ENCODE measurements around the gene RFPL2.
"Not testable (repeated sequence)": the region's sequence is repeated elsewhere in the genome, so short reads cannot be mapped to it uniquely, and the experiment has no call there.

RFPL2 gene

DNA sequence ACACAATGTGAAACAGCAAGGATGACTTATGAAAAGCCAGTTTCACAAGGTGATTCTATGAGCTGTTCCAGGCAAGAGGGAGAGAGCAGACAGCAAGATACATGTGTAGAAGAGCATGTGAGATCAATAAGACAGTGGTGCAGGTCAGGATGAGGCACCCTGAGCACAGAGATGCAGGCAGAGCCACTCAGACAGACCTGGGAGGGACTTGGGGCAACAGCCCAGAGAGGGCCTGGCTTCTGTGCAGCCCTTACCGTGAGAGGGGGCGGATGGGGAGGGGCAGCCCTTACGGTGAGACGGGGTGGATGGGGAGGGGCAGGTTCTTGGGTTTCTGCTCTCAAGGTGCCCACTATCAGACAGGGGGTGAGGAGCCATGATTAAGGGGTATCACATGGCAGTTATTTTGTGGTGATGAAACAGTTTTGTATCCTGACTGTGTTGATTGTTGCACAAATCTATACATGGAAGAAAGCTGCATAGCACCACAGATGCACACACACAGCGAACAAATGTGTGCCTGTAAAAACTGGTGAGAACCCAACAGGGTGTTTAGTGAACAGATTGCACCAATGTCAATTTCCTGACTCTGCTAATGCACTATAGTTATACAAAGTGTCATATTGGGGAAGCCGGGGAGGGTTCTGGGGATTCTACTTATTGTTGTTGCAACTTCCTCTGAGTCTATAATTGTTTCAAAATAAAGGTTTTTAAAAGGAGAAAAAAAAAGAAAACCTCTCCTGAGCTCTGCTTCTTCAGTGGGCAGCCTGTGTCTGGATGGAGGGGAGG is 40.6 kb downstream of the RFPL2 start:
- DNase-seq: no peak

DNA sequence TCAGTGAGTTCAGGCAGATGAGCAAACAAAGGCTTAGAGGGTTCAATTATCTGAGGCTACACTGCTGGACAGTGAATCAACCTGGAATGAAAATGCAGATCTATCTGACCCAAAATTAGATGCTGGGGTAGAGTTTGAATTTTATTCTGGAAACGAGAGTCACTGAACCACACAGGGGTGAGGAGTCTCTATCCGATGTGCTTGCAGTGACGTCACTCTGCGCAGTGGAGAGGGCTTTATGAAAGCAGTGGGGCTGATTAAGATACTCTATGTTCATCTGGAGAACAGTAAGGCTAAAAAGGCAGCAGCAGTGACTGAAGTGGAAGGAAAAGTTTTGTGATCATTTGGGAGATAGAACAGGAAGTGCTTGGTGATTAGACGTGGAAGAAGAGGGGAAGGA is 44.5 kb downstream of the RFPL2 start:
- DNase-seq: not testable (repeated sequence)

DNA sequence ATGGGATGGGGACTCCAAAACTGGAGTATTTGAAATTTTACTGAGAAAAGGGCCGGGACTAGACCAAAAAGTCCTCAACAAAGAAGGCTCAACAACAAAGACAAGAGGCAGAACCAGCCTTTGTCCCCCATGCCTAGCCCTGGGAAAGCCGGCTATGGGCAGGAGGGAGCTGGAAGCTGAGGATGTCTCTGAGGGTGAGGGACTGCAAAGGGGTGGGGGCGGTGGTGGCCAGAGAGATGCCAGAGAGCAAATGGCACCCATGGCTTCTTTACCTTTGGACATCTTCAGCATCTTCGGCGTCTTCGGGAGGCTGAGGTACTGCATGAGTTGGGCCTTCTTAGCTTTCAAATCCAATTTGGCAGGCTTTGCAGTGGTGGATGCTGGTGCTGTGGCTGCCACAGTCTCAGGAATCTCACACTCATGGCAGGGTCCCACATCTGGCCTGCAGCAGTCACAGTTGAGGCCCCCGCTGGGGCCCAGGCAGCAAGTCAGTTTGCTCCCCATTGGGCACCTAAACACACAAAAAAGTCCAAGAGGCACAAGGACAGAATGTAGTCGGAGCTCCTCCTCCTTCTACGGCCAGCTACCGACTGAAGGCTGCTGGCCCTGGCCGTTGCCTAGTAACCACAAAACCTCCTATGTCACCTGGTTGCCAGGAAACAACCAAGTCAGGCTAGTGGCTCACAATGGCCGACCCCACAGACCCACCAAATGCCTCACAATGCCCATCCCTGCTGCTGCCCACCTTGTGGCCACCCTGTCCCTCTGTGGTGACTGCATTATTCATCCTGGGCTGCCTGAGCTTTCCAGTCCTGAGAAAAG is 46.0 kb downstream of the RFPL2 start, which contains the start of gene C22orf42:
TSS of gene C22orf42 (minus strand) at position 592 of the 822 bp plus-strand sequence. CDS start at position 504, 88 bp downstream.
- no peak for DNase-seq

DNA sequence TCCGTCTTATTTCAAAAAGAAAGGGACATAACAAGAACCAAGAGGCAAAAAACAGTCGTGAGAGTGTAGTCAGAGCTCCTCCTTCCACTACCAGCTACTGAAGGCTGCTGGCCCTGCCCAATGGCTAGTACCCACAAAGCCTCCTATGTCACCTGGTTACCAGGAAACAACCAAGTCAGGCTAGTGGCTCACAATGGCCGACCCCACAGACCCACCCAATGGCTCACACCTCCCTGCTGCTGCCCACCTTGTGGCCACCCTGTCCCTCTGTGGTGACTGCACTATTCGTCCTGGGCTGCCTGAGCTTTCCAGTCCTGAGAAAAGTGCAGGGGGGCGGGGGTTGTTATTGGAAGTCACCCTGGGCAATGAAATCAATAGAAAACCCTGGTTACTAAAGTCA is 47.2 kb downstream of the RFPL2 start:
- DNase-seq: not testable (repeated sequence)

DNA sequence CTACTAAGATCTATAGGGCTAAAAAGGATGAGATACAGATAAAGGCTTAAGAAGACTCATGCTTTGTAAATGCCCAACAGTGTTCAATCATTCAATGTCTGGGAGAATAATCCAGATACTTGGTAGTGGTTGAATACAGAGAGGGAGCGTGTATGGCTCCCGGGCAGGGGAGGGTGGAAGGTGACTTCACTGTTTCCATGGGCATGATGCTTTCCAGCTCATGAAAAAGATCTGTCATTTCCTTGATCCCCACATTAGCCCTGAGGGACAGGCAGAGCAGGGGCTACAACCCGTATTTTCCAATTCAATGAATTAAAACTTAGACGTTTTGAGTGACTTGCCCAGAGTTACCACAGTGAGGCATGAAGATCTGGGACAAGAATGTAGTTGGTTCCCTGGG is 50.1 kb downstream of the RFPL2 start:
- not testable (repeated sequence) for DNase-seq

DNA sequence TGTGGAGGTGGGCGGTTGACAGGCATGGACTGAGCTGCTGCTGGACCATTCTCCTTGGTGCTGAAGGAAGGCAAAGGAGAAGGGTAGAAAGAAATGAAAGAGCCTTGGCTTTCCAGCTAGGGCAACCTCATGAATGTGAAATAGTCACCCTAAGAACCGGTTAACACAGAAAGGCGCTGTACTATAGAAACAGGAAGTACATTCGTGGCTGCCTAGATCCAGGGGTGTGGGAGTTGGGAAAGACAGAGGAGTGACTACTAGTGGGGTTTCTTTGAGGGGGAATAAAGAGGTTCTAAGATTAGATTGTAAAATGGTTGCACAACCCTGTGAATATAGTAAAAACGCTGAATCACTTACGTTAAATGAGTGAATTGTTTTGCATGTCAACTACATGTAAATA is 53.2 kb downstream of the RFPL2 start:
- DNase-seq: not testable (repeated sequence)

DNA sequence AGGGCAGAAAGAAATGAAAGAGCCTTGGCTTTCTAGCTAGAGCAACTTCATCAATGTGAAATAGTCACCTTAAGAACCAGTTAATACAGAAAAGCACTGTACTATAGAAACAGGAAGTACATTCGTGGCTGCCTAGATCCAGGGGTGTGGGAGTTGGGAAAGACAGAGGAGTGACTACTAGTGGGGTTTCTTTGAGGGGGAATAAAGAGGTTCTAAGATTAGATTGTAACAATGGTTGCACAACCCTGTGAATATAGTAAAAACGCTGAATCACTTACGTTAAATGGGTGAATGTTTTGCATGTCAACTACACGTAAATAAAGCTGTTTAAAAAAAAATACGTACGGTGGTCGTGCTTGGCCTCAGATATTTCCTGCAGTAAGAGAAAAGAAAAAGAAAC is 54.2 kb downstream of the RFPL2 start:
- DNase-seq: not testable (repeated sequence)

DNA sequence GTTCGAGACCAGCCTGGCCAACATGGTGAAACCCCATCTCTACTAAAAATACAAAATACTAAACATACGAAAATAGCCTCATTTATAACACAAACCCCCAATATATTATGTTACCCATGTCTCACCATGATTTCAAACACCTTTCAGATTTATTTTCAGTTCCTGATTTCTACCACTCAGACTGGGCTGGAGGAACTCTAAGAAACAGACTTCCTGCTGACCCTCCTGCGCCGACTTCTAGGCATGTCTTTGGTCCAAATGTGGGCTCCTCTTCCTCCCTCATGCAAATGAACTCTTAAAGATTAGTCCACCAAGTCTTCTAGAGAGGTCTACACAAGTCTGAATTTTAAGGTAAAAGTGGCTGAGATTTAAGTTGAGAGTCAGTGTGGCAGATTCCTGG is 56.5 kb downstream of the RFPL2 start:
- DNase-seq: not testable (repeated sequence)

DNA sequence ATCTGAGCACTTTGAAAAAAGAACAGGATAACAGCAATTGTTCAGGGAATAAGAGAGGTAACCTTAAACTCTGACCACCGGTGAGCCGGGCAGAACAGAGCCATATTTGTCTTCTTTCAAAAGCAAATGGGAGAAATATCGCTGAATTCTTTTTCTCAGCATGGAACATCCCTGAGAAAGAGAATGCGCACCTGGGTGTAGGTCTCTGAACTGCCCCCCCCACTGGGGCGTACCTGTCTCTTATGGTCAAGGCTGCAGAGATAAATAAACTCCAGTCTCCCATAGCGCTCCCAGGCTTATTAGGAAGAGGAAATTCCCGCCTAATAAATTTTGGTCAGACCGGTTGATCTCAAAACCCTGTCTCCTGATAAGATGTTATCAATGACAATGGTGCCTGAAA is 57.7 kb downstream of the RFPL2 start:
- DNase-seq: not testable (repeated sequence)

DNA sequence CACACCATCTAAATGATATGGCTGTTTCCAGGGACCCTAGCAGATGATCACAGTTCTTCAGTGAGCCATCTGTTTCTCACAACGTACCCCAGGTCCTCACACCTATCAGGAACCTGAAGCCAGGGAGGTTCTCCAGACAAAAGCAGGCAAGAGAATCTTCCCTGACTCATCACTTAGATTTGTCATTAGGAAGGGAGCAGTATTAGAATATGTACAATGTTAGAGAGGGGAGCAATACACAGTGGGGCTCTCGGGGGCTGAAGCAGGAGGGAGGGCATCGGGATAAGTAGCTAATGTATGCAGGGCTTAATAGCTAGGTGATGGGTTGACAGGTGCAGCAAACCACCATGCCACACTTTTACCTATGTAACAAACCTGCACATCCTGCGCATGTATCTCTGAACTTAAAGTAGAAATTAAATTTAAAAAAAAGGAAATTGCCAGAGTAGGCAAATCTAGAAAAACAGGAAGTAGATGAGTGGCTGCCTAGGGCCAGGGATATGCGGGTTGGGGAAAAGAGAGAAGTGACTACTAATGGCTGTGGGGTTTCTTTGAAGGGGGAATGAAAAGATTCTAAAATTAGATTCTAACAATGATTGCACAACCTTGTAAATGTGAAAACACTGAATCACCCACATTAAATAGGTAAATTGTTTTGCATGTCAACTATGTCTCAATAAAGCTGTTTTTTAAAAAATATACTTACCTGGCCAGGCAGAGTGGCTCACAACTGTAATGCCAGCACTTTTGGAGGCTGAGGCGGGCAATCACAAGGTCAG is 60.2 kb downstream of the RFPL2 start:
- DNase-seq: no peak

DNA sequence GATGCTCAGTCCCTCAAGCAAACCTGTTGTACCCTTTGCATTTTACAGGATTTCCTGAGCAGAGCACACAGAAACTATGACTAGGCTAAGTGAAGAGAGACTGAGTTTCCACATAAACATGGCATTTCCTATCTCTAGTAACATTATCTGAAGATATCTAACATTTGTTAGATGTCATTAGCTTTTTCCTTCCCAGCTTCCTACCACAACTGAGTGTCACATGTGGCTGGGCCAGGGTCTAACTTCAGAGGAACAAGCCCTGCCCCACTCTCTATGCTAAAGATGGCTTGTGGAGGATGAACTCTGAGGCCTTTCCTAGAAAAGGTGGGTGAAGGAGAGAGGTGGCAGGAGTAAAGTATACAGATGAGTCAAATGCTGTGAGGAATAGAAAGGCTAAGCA is 62.3 kb downstream of the RFPL2 start:
- no peak for DNase-seq

DNA sequence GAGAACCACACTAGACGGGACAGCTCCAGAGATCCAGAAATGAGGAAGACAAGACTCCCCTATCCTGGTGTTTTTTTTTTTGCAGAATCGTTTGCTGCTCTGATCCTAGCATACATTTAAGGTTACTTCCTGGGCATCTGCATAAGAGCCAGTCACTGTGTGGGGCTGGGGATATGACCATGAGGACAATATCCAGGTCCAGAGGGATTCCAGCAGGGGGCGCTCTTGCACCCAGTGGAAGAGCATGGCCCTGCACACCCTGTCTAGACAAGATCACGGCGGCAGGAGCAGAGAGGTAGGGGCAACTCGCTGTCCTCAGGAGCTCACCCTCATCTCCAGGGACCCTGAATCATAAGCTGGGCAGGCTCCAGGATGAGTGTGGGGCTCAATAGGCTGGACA is 64.2 kb downstream of the RFPL2 start:
- peak; percentile 6 for DNase-seq

All from retina (tissue), 1 donor.